Gastrocnemius medialis (tissue), 4 donors: ENCODE results near the gene AMTN. TPM values are rescaled to one million over a fixed set of nuclear protein-coding genes. Genes with fewer than 3 reads are reported as not detected.
"Not testable (repeated sequence)": the region's sequence is repeated elsewhere in the genome, so short reads cannot be mapped to it uniquely, and the experiment has no call there.

Experiments
- ATAC-seq, 2 donors: fragments of 150-250 bp; one replicate each; pipeline ENCODE4 v1.9.1; 2016
- DNase-seq, 2 donors: peaks; one replicate each; pipeline ENCODE4 v3.0.0-alpha.2; 2019
- H3K27ac ChIP-seq, 4 donors: fragments of 200-600 bp; sonication (generic); 1 replicate in 1 of 4; 2 replicates in 3 of 4; pipeline ENCODE4 v1.5.1; 2016 to 2018; ENCODE audit warnings: mild to moderate bottlenecking in 2 of 4, moderate library complexity in 1 of 4
- H3K27me3 ChIP-seq, 3 donors: fragments of 200-600 bp; sonication (generic) in 2 of 3; 1 replicate in 1 of 3; 2 replicates in 2 of 3; pipeline versions ENCODE4 v1.5.1 to v1.6.0; 2016 to 2019; ENCODE audit warnings: mild to moderate bottlenecking in 1 of 3, moderate library complexity in 1 of 3
- H3K36me3 ChIP-seq, 2 donors: fragments of 200-600 bp; sonication (generic) in 1 of 2; one replicate each; pipeline ENCODE4 v1.5.1; 2017 to 2018
- H3K4me1 ChIP-seq, 2 donors: fragments of 200-600 bp; sonication (generic) in 1 of 2; one replicate each; pipeline ENCODE4 v1.5.1; 2016 to 2017; ENCODE audit warnings: mild to moderate bottlenecking in 2 of 2
- H3K4me3 ChIP-seq, 4 donors: fragments of 200-600 bp; sonication (generic) in 3 of 4; 1 replicate in 1 of 4; 2 replicates in 3 of 4; pipeline ENCODE4 v1.5.1; 2016 to 2019; ENCODE audit warnings: mild to moderate bottlenecking in 2 of 4
- H3K9me3 ChIP-seq, 3 donors: fragments of 200-600 bp; sonication (generic) in 2 of 3; 1 replicate in 1 of 3; 2 replicates in 2 of 3; pipeline ENCODE4 v1.5.1; 2016 to 2019
- POLR2A ChIP-seq, 2 donors: fragments of 450-650 bp; IDR thresholded peaks; one replicate each; pipeline ENCODE4 v1.6.1; 2017; ENCODE audit warnings: antibody characterized with exemption in 2 of 2, mild to moderate bottlenecking in 2 of 2, moderate library complexity in 2 of 2
- in situ Hi-C, 4 donors: fragments of 200-750 bp; cut with MboI; loops; one replicate each; pipeline versions ENCODE4 v1.15.0 to v1.8.0; 2017; ENCODE audit warnings: low sequenced_read_pairs in 4 of 4
- intact Hi-C: fragments of 100-400 bp; cut with DNase I; formaldehyde crosslinking; loops from one replicate; pipeline ENCODE4 v1.15.1; 2023; ENCODE audit warnings: low total_unique reads
- total RNA-seq, 4 donors: library from RNA; depleted of rRNA; stranded (reverse); fragments of >200 nt; gene quantifications; one replicate each; pipeline versions ENCODE4 v1.1.0 to v1.2.3, GENCODE V29; 2016
- TF ChIP-seq, protein P1 (sequence below), 5 experiments: fragments of 450-650 bp in 3 of 5; fragments of 200-600 bp in 2 of 5; sonication (generic) in 2 of 5; IDR thresholded peaks in 4 of 5; conservative IDR thresholded peaks in 1 of 5; 1 replicate in 4 of 5; 2 replicates in 1 of 5; pipeline ENCODE4 v1.5.1; 2016 to 2019; ENCODE audit warnings: antibody characterized with exemption in 5 of 5, mild to moderate bottlenecking in 3 of 5, moderate library complexity in 3 of 5

The AMTN gene, protein sequence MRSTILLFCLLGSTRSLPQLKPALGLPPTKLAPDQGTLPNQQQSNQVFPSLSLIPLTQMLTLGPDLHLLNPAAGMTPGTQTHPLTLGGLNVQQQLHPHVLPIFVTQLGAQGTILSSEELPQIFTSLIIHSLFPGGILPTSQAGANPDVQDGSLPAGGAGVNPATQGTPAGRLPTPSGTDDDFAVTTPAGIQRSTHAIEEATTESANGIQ
- not detected for total RNA-seq

- no peak within 1 kb of the TSS for H3K4me3 ChIP-seq
- ATAC-seq, result no peak
Observed at GRCh38 chr4:70518269-70518668, at the start of gene AMTN. TSS of gene AMTN (plus strand) at chr4:70518569. CDS start at chr4:70518778, 209 bp downstream.

DNA sequence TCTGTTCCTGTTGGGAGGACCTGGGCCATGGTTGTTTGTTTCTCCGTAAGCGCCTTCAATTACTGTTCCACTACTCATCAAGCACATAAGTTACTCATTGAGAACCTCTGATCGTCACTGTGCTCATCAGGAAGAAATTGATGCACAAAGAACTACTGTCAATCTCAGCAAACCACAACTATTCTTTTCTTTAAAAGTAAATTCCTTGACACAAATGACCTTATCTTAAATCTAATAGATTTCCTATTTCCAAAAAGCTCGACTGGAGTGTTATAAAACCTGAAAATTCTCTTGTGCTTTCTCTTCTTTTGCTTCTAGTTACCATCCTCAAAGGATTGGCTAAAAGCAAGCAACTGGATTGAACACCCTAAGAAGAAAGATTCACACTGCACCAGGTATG is 46.5 kb upstream of the AMTN start, which contains the start of gene MUC7:
Gene MUC7, plus strand, starts transcription at position 301 of the 400 bp plus-strand sequence. CDS start 1,825 bp downstream, outside the sequence.
- Histone ChIP-seq H3K27ac (no peak within 1 kb of the TSS), H3K27me3 (no peaks in the 10 kb centered on the region), H3K4me1 (no peaks in the 10 kb centered on the region), H3K4me3 (no peak within 1 kb of the TSS), H3K36me3 (no peaks in the 10 kb centered on the region), H3K9me3 (no peaks in the 10 kb centered on the region)
- DNase-seq (no peak), ATAC-seq (no peak)
- intact Hi-C loops (no loop called here), in situ Hi-C loops (no loop called here)
- TF ChIP-seq, protein P1, sequence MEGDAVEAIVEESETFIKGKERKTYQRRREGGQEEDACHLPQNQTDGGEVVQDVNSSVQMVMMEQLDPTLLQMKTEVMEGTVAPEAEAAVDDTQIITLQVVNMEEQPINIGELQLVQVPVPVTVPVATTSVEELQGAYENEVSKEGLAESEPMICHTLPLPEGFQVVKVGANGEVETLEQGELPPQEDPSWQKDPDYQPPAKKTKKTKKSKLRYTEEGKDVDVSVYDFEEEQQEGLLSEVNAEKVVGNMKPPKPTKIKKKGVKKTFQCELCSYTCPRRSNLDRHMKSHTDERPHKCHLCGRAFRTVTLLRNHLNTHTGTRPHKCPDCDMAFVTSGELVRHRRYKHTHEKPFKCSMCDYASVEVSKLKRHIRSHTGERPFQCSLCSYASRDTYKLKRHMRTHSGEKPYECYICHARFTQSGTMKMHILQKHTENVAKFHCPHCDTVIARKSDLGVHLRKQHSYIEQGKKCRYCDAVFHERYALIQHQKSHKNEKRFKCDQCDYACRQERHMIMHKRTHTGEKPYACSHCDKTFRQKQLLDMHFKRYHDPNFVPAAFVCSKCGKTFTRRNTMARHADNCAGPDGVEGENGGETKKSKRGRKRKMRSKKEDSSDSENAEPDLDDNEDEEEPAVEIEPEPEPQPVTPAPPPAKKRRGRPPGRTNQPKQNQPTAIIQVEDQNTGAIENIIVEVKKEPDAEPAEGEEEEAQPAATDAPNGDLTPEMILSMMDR (IDR thresholded peaks at IDR 0.05 in 4 of 5, conservative IDR thresholded peaks at IDR 0.05 in 1 of 5), result no peak
- TF ChIP-seq POLR2A (IDR thresholded peaks at IDR 0.05), result no peak

More at GRCh38 chr4:70518269-70518668, at the start of gene AMTN:
- H3K27ac ChIP-seq, result no peak within 1 kb of the TSS
- no peaks in the 10 kb centered on the region for H3K36me3 ChIP-seq
- H3K27me3 ChIP-seq, result no peaks in the 10 kb centered on the region
- DNase-seq, result no peak
- TF ChIP-seq, protein P1 (IDR thresholded peaks at IDR 0.05 in 4 of 5, conservative IDR thresholded peaks at IDR 0.05 in 1 of 5), result no peak
- no peak for TF ChIP-seq POLR2A (IDR thresholded peaks at IDR 0.05)
- in situ Hi-C loops, result no loop called here
- no peaks in the 10 kb centered on the region for H3K9me3 ChIP-seq
- H3K4me1 ChIP-seq, result no peaks in the 10 kb centered on the region
- intact Hi-C loops, result no loop called here

GRCh38 chr4:70473679-70474078 is 44.7 kb upstream of the AMTN start:
- no peaks in the 10 kb centered on the region for H3K4me1 ChIP-seq
- no peak overlapping the region for H3K27ac ChIP-seq
- H3K4me3 ChIP-seq, result no peak overlapping the region
- TF ChIP-seq, protein P1 (IDR thresholded peaks at IDR 0.05 in 4 of 5, conservative IDR thresholded peaks at IDR 0.05 in 1 of 5), result no peak
- no peak for TF ChIP-seq POLR2A (IDR thresholded peaks at IDR 0.05)
- no peaks in the 10 kb centered on the region for H3K27me3 ChIP-seq
- ATAC-seq, result no peak
- in situ Hi-C loops (no loop called here), intact Hi-C loops (no loop called here)
- no peaks in the 10 kb centered on the region for H3K36me3 ChIP-seq
- no peaks in the 10 kb centered on the region for H3K9me3 ChIP-seq
- no peak for DNase-seq

- H3K9me3 ChIP-seq, result no peaks in the 10 kb centered on the region
- H3K4me3 ChIP-seq, result no peak overlapping the region
- no peaks in the 10 kb centered on the region for H3K36me3 ChIP-seq
- no peaks in the 10 kb centered on the region for H3K4me1 ChIP-seq
- H3K27me3 ChIP-seq, result no peaks in the 10 kb centered on the region
- in situ Hi-C loops (no loop called here), intact Hi-C loops (no loop called here)
- TF ChIP-seq, protein P1 (IDR thresholded peaks at IDR 0.05 in 4 of 5, conservative IDR thresholded peaks at IDR 0.05 in 1 of 5), result no peak
- TF ChIP-seq POLR2A (IDR thresholded peaks at IDR 0.05), result no peak
- DNase-seq (no peak), ATAC-seq (no peak)
- no peak overlapping the region for H3K27ac ChIP-seq
Observed at GRCh38 chr4:70488748-70489147, 29.6 kb upstream of the AMTN start.

- no peak overlapping the region for H3K27ac ChIP-seq
- intact Hi-C loops (no loop called here), in situ Hi-C loops (no loop called here)
- no peak overlapping the region for H3K4me3 ChIP-seq
- no peaks in the 10 kb centered on the region for H3K36me3 ChIP-seq
- H3K27me3 ChIP-seq, result no peaks in the 10 kb centered on the region
- ATAC-seq (no peak), DNase-seq (no peak)
- no peaks in the 10 kb centered on the region for H3K9me3 ChIP-seq
- TF ChIP-seq POLR2A (IDR thresholded peaks at IDR 0.05), result no peak
- TF ChIP-seq, protein P1 (IDR thresholded peaks at IDR 0.05 in 4 of 5, conservative IDR thresholded peaks at IDR 0.05 in 1 of 5), result no peak
- H3K4me1 ChIP-seq, result no peaks in the 10 kb centered on the region
Observed at GRCh38 chr4:70496231-70496630, 22.1 kb upstream of the AMTN start.

DNA sequence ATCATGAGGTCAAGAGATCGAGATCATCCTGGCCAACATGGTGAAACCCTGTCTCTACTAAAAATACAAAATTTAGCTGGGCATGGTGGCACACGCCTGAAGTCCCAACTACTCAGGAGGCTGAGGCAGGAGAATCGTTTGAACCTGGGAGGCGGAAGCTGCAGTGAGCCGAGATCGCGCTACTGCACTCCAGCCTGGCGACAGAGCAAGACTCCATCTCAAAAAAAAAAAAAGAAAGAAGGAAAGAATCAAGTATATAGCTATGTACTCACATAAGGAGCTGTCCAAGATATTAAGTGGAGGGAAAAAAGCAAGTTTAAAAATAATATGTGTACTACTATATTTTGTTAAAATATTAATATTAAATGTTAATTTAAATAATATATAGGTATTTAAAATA is 16.5 kb upstream of the AMTN start:
- ATAC-seq, result not testable (repeated sequence)

More for the DNA sequence above, 16.5 kb upstream of the AMTN start:
- in situ Hi-C loops, DNase-seq, H3K4me1 ChIP-seq, H3K9me3 ChIP-seq, H3K36me3 ChIP-seq, intact Hi-C loops, H3K27me3 ChIP-seq, H3K4me3 ChIP-seq, H3K27ac ChIP-seq: not testable (repeated sequence)
